ENCODE data around the gene DNAJC12. TPM values are rescaled to one million over a fixed set of nuclear protein-coding genes. Genes with fewer than 3 reads are reported as not detected.
A peak's percentile ranks its signal among the peaks of the same experiment; 100 is the strongest.
"Not testable (repeated sequence)": the region's sequence is repeated elsewhere in the genome, so short reads cannot be mapped to it uniquely, and the experiment has no call there.

Gene DNAJC12
- 10 to 100 TPM; 10.7 TPM for total RNA-seq
- long read RNA-seq, partial matches to known transcripts, result 0 of 6 reads
- long read RNA-seq, other reads (novel, unspliced or antisense), result 2 of 6 reads

GRCh38 chr10:67837541-67838314 is at the start of gene DNAJC12:
DNAJC12 (minus strand) TSS chr10:67838188; CDS start chr10:67838011, 177 bp downstream.
- ATAC-seq, result peak; percentile 97
- intact Hi-C loops (cut with DNase I, micrococcal nuclease), result no loop called here
- no peak for DNase-seq

DNA sequence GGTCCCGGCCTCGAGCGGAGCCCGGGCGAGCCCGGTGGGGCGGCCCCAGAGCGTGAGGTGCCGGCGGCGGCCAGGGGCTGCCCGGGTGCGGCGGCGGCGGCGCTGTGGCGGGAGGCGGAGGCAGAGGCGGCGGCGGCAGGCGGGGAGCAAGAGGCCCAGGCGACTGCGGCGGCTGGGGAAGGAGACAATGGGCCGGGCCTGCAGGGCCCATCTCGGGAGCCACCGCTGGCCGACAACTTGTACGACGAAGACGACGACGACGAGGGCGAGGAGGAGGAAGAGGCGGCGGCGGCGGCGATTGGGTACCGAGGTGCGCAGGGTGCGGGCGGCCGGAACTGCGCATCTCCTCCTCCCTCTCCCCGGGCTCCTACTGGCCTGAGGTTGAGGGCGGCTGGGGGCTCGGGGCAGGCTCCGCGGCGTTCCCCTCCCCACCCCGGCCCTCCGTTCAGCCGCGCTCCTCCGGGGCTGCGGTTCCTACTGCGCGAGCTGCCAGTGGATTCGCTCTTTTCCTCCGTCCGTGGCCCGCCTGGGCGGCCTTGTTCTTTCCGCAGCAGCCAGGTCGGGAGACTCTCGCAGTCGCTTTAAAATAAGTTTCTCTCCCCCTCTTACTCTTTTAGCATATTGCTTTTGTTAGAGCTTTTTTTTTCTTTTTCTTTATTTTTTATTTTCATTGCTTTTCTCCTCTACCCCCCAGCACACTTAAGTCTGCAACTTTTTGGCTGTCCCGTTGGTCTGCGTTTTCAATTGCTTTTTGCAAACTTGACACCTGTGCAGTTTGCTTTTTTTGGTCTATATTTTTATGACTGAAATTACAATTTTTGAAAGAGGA is 47.1 kb upstream of the DNAJC12 start:
- ATAC-seq (peak; percentile 77), DNase-seq (peak; percentile 81 to 90)
- intact Hi-C loops (cut with DNase I, micrococcal nuclease), result no loop called here

DNA sequence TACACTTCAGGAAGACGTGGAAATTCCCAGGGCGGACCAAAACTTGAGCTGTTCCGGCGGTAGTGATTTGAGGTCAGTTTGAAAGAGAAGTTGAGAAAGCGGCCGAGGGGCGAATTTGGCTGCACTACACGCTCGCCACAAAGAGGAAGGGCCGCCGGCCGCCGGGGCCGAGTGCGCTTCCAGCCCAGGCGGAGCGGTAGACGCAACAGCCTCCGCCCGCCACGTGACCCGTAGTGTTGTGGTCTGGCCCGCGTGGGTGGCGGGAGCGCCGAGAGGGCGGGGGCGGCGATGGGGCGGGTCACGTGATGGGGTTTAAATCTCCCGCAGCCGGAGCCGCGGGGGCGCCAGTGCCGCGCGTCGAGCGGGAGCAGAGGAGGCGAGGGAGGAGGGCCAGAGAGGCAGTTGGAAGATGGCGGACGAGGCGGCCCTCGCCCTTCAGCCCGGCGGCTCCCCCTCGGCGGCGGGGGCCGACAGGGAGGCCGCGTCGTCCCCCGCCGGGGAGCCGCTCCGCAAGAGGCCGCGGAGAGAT is 46.4 kb upstream of the DNAJC12 start, which contains the start of gene SIRT1:
TSS of gene SIRT1 (plus strand) at position 344 of the 529 bp plus-strand sequence. CDS start at position 410, 66 bp downstream.
- DNase-seq, result peak; percentile 96 to 98
- intact Hi-C loops (cut with DNase I, micrococcal nuclease), result no loop called here
- peak; percentile 88 for ATAC-seq

DNA sequence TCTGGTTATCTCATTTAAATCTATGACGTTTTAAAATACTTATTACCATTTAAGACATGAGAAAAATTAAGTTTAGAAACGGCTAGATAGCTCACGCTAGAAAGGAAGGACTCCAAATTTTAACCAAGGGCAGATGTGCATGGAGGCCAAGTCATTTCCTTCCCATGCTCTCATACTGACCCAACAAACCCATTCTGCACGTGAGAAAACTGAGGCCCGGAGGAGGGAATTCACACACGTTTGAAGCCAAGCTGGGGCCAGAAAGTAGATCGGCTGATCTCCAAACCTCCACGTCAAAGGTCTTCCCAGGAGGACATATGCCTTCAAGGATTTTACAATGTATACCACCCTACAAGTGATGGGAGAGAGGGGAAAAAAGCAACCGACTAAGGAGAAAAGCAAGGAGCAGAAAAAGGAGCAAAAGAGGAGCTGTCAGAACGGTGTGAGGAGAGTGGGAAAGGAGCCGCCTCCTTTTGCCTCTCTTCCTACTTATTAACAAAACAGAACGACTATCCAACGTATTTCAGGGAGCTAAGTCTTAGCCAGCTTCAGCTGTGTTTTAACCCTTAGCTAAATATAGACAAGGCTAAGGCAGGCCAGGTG is 45.8 kb upstream of the DNAJC12 start:
- DNase-seq (peak in 1 of 2 donors; percentile 18), ATAC-seq (peak; percentile 22)
- intact Hi-C loops (cut with DNase I, micrococcal nuclease), result no loop called here

DNA sequence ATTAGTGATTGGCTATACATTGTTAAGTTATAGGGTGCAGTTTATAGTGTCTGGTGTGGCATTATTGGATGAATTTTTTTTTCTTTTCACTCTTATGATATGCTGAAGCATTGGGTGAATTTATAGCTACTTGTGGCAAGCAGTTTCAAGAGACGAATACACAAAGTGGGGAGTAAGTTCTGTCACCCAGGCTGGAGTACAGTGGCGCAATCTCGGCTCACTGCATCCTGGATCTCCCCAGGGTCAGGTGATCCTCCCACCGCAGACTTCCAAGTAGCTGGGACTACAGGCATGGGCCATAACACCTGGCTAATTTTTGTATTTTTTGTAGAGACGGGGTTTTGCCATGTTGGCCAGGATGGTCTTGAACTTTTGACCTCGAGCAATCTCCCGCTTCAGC is 40.1 kb upstream of the DNAJC12 start:
- intact Hi-C loops (cut with DNase I, micrococcal nuclease), result no loop called here
- DNase-seq (no peak), ATAC-seq (no peak)

GRCh38 chr10:67877421-67877820 is 39.4 kb upstream of the DNAJC12 start:
- DNase-seq; intact Hi-C loops (cut with DNase I, micrococcal nuclease): not testable (repeated sequence)

DNA sequence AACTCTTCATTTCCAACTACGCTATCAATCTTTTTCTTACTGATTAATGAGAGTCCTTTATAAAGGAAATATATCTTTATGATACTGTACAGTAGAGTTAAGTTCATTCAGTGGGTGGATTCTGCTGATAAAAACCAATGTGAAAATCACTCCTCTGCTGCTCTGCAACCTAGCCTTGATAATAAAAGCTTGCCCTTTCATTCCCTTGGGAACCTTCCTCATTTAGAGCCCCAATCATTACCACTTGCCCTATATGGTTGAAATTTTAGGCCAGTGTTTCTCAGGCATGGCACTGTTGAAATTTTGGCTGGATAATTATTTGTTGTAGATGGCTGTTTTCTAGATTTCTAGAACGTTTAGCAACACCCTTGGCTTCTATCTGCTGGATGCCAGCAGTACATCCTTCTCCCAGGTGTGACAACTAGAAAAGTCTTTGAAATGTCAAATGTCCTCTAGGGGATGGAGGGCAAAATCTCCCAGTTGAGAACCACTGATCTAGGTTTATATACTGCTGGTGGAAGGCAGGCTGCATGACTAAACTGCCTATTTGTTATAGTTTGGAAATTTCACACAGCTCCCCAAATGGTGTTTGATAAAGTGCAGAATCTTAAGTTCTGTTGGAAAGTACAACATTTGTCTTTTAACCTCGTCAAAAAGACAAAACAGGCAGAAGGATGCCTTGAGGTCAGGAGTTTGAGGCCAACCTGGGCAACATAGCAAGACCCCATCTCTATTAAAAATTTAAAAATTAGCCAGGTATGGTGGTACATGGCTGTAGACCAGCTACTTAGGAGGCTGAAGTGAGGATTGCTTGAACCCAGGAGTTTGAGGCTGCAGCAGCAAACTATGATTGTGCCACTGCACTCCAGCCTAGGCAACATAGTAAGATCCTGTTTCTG is 37.6 kb upstream of the DNAJC12 start:
- ATAC-seq, result no peak
- no peak for DNase-seq
- intact Hi-C loops (cut with DNase I, micrococcal nuclease), result no loop called here

More at GRCh38 chr10:67877421-67877820, 39.4 kb upstream of the DNAJC12 start:
- not testable (repeated sequence) for ATAC-seq

- intact Hi-C loops (cut with DNase I, micrococcal nuclease), result loop anchor here in 1 of 2 donors (10.0 kb wide), 1 partner anchor 195 kb away; no protein-coding TSS in a partner anchor
- ATAC-seq, result no peak
- DNase-seq, result no peak
Observed at GRCh38 chr10:67869996-67870395, 32.0 kb upstream of the DNAJC12 start.

DNA sequence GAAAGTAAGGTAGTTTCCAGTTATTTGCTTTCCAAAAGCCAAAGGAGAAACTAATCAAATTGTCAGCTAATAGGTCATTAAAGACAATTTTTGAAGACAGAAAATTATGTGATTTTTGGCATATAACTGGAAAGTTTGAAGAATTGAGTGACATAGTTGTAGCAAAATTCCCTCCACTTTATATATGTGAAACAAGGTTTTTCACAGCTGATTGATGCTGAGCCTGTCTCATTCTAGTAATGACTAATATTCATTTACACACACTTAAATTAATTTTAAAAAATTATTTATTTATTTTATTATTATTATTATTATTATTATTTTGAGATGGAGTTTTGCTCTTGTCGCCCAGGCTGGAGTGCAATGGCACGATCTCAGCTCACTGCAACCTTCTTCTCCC is 30.1 kb upstream of the DNAJC12 start:
- no peak for DNase-seq
- intact Hi-C loops (cut with DNase I, micrococcal nuclease), result loop anchor here in 1 of 2 donors (10.0 kb wide), 1 partner anchor 197 kb away; no protein-coding TSS in a partner anchor
- no peak for ATAC-seq

DNA sequence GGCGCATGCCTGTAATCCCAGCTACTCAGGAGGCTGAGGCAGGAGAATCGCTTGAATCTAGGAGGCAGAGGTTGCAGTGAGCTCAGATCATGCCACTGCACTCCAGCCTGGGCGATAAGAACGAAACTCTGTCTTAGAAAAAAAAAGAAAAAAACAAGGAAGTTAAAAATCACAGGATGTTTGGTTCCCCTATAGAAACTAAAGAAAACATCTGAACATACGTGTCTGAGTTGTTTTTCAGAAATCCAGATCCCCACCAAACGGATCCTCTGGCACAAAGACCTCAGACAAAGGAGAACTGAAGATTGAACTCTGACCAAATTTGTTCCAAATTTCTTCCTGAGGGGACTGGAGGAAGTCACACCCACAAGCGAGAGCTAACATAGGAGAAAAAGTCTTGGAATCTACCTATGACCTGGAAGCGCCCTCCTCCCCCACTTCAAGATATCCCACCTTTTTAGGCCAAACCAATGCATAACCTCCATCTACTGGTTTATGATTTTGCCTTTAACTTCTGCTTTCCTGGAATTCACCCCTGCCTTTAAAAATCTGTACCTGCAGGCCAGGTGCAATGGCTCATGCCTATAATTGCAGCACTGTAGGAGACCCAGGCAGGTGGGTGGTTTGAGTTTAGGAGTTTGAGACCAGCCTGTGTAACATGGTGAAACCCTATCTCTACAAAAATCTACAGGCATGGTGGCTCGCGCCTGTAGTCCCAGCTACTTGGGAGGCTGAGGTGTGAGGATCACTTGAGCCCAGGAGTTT is 26.8 kb upstream of the DNAJC12 start:
- intact Hi-C loops (cut with DNase I, micrococcal nuclease), result loop anchor here in 1 of 2 donors (10.0 kb wide), 1 partner anchor 200 kb away; no protein-coding TSS in a partner anchor
- ATAC-seq (no peak), DNase-seq (peak in 1 of 2 donors; percentile 5)

GRCh38 chr10:67863094-67863493 is 25.1 kb upstream of the DNAJC12 start:
- DNase-seq (no peak), ATAC-seq (no peak)
- intact Hi-C loops (cut with DNase I, micrococcal nuclease), result loop anchor here in 1 of 2 donors (10.0 kb wide), 1 partner anchor 202 kb away; no protein-coding TSS in a partner anchor

DNA sequence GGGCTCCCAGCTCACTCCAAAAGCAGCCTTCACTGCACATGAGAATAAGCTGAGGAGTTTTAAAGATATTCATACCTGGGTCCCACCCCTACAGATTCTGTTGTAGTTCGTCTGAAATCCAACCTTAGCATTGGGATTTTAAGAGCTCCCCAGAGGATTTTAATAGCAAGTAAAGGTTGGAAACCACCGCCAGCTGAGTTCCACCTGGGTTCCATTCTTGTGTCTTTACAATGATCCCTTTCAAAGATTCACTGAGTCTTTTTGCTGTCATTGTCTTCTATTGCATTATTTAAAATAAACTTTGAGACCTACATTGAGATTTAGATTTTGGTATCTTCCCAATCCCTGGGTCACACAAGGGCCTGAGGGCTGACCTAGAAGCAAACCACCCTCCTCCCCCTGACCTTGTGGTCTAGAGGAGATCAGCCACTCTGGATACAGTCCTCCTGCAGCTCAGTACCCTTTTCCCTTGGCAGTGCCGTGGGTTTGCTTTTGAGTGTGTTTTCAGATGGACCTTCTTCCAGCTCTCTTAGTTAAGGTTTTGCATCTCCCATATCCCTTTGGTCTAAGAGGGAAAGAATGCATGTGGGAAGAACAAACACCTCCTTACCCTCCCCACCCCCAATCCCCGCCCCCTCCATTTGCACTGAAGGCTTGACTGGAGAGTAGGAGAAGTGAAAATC is 23.9 kb upstream of the DNAJC12 start:
- intact Hi-C loops (cut with DNase I, micrococcal nuclease), result loop anchor here in 1 of 2 donors (10.0 kb wide), 1 partner anchor 203 kb away; no protein-coding TSS in a partner anchor
- DNase-seq, result no peak
- no peak for ATAC-seq

DNA sequence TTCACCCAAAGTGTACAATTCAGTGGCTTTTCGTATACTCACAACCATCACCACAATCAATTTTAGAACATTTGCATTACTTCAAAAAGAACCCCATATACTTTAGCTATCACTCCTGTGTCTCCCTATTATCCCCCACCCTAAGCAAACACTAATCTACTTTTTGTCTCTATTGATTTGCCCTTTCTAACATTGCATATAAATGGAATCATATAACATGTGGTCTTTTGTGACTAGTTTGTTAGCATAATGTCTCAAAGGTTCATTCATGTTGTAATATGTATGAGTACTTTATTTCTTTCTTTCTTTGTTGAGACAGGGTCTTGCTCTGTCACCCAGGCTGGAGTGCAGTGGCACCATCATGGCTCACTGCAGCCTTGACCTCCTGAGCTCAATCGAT is 21.0 kb upstream of the DNAJC12 start:
- ATAC-seq (no peak), DNase-seq (no peak)
- intact Hi-C loops (cut with DNase I, micrococcal nuclease), result loop anchor here (5.0 to 10.0 kb wide), 2 partner anchors 296 to 298 kb away; no protein-coding TSS in a partner anchor

- ATAC-seq (no peak), DNase-seq (no peak)
- intact Hi-C loops (cut with DNase I, micrococcal nuclease), result loop anchor here in 1 of 2 donors (10.0 kb wide), 1 partner anchor 301 kb away; no protein-coding TSS in a partner anchor
Observed at GRCh38 chr10:67853512-67853911, 15.5 kb upstream of the DNAJC12 start.

DNA sequence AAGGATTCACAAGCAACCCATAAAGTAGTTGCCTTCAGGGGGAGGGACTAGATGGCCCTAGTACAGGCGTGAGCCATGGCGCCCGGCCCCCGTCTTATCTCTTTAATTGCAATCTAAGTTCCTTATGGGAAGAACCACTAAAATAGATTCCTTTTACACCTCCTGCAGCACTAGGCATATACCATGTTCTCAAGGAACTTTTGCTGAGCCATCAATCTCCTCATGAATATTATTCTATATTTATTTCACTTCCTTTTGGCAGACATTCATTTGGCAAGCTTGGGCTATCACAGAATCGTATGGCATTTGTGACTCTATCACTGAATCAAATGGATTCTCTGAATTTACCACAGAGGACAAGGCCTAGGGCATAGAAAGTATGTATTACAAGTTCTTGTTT is 14.8 kb upstream of the DNAJC12 start:
- ATAC-seq, result no peak
- intact Hi-C loops (cut with DNase I, micrococcal nuclease), result loop anchor here in 1 of 2 donors (10.0 kb wide), 1 partner anchor 302 kb away; no protein-coding TSS in a partner anchor
- no peak for DNase-seq

DNA sequence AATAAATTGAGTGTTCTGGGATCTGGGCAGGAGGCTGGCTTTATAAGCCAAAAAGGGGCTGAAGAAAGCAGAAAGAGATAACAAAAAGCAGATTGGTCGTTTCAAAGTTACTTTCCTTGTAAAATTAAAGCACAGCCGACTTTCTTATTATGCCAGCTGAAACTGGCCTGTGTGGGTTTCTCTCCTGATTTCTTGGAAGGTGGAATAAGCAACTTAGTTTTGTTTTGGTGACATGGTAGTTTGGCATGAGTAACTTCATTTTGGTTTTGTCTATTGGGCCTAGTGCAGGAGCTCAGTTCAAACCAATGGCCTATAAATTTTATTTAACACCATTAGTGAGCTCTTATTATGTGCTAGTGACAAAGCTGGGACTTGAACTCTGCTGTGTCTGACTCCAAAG is 13.2 kb upstream of the DNAJC12 start:
- DNase-seq, result no peak
- intact Hi-C loops (cut with DNase I, micrococcal nuclease), result loop anchor here in 1 of 2 donors (10.0 kb wide), 1 partner anchor 304 kb away; no protein-coding TSS in a partner anchor

More for the DNA sequence above, 13.2 kb upstream of the DNAJC12 start:
- ATAC-seq, result no peak

Measured in left colon (tissue), 2 donors.